Left hindlimb (tissue), 1 donor: ENCODE measurements around the gene TUBB2A.
"Not testable (repeated sequence)": the region's sequence is repeated elsewhere in the genome, so short reads cannot be mapped to it uniquely, and the experiment has no call there.

Experiments
- DNase-seq: peaks from one replicate; pipeline ENCODE4 v3.0.0-alpha.2; 2018

Gene TUBB2A

DNA sequence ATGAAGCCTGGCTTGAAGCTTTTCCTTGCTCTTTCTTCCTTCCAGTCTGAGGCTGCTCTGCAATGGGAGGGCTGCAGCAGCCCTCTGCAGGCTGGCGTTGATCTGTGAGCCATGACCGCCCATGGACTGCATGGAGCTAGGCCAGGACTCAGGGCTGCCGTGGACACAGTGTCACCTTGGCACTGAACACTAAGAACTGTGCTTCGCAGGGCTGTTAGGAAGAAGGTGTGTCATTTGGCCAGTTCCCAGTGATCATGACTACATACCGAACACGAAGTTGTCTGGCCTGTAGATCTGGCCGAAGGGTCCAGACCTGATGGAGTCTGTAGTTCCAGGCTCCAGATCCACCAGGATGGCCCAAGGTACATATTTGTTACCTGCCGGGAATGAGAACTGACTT, 21.3 kb upstream of the TUBB2A start:
- not testable (repeated sequence) for DNase-seq

DNA sequence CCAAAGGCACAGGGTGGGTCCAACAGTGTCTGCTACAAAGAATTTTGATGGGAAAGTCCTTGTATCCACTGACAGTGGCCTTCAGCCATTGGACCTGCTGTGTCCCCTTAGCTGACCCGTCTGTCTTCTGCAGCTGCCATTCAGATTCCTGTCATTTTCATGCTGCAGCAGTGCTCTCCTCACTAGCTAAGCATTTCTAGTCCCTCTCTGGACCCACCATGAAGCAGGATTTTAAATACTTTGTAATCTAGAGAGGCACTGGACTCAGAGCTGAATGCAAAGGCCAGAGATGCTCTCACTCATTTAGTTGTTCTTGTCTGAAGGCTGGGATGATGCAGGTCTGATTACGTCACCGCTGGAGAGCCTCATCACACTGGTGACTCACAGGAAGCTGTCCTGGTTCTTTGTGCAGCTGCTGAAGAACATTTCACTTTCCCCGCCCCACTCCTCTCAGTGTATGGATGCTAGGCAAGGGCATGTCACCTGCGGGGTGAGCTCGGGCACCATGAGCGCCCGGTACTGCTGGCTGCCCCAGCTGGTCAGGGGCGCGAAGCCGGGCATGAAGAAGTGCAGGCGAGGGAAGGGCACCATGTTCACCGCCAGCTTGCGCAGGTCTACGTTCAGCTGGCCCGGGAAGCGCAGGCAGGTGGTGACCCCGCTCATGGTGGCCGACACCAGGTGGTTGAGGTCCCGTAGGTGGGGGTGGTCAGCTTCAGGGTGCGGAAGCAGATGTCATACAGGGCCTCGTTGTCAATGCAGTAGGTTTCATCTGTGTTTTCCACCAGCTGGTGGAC, 19.4 kb upstream of the TUBB2A start:
- no peak for DNase-seq

DNA sequence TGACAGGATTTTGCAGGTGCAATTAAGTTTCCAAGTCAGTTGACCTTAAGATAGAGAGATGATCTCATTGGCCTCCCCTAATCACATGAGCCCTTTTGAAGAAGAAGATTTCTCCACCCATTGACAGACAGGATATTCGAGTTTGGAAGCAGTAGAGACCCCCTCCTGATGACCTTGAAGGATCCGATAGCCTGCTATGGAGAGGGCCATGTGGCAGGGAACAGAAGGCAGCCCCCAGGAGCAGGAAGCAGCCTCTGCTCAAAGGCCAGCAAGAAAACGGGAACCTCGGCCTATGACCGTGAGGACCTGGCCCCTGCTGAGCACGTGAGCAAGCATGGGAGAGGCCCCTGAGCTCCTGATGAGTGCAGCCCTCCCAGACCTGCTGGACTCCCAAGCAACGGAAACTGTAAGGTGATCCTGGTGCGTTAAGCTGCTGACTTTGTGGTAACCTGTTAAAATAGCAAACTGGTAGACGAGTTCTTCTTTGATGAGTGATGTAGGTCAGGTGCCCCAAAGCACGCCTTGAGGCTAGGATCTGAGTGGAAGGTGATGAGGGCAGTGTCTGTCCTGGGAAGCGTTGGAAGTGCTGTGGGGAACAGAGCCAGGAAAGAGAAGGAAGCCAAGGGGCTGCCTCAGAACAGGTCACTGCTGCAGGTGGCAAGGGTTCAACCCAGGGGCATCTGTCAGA, 18.5 kb upstream of the TUBB2A start:
- DNase-seq: no peak

DNA sequence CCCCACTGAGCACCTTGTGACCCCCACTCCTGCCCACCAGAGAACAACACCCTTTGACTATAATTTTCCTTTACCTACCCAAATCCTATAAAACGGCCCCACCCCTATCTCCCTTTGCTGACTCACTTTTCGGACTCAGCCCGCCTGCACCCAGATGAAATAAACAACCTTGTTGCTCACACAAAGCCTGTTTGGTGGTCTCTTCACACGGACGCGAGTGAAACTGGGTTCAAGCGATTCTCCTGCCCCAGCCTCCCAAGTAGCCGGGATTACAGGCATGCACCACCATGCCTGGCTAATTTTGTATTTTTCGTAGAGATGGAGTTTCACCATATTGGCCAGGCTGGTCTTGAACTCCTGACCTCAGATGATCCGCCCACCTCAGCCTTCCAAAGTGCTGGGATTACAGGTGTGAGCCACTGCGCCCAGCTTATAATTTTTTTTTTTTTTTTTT, 16.3 kb upstream of the TUBB2A start:
- not testable (repeated sequence) for DNase-seq

DNA sequence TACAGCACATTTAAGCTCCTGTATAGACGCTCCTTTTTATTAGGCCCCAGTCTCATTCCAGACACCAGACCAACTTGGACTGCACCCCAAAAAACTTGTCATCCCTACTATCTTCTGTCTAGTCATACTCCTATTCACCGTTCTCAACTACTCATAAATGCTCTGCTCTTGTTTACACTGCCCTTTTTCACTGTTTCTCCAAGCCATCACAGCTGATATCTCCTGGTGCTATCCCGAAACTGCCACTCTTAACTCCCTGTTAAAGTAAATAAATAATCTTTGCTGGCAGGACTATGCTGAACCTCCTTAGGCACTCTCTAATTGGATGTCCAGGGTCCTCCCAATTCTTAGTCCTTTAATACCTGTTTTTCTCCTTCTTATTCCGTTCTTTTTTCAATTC, 15.4 kb upstream of the TUBB2A start:
- not testable (repeated sequence) for DNase-seq

DNA sequence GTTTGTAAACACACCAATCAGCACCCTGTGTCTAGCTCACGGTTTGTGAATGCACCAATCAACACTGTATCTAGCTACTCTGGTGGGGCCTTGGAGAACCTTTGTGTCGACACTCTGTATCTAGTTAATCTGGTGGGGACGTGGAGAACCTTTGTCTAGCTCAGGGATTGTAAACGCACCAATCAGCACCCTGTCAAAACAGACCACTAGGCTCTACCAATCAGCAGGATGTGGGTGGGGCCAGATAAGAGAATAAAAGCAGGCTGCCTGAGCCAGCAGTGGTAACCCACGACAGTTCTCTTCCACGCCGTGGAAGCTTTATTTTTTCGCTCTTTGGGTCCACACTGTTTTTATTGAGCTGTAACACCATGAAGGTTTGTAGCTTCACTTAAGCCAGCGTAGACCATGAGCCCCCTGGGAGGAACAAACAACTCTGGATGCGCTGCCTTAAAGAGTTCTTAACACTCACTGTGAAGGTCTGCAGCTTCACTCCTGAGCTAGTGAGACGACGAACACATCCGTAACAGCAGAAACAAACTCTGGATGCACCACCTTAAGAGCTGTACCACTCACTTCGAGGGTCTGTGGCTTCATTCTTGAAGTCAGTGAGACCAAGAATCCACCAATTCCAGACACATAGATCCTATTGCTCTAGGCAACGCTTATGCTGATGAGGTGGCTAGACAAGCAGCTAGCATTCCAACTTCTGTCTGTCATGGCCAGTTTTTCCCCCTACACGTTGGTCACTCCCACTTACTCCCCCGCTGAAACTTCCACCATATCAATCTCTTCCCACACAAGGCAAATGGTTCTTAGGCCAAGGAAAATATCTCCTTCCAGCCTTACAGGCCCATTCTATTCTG, 14.2 kb upstream of the TUBB2A start:
- DNase-seq: not testable (repeated sequence)

DNA sequence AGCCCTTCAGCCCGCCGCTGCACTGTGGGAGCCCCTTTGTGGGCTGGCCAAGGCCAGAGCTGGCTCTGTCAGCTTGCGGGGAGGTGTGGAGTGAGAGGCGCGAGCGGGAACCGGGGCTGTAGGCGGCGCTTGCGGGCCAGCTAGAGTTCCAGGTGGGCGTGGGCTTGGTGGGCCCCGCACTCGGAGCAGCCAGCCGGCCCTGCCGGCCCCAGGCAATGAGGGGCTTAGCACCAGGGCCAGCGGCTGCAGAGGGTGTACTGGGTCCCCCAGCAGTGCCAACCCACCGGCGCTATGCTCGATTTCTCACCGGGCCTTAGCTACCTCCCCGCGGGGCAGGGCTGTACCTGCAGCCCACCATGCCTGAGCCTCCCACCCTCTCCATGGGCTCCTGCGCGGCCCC, 13.3 kb upstream of the TUBB2A start:
- not testable (repeated sequence) for DNase-seq

DNA sequence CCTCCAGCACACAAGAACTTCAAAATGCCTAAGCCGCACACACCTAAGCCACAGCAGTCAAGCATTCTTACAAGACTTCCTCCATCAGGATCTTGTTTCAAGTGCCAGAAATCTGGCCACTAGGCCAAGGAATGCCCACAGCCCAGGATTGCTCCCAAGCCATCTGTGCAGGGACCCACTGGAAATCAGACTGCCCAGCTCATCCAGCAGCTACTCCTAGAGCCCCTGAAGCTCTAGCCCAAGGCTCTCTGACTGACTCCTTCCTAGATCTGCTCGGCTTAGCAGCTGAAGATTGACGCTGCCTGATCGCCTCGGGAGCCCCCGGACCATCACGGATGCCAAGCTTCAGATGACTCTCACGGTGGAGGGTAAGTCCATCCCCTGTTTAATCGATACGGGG, 10.7 kb upstream of the TUBB2A start:
- not testable (repeated sequence) for DNase-seq

DNA sequence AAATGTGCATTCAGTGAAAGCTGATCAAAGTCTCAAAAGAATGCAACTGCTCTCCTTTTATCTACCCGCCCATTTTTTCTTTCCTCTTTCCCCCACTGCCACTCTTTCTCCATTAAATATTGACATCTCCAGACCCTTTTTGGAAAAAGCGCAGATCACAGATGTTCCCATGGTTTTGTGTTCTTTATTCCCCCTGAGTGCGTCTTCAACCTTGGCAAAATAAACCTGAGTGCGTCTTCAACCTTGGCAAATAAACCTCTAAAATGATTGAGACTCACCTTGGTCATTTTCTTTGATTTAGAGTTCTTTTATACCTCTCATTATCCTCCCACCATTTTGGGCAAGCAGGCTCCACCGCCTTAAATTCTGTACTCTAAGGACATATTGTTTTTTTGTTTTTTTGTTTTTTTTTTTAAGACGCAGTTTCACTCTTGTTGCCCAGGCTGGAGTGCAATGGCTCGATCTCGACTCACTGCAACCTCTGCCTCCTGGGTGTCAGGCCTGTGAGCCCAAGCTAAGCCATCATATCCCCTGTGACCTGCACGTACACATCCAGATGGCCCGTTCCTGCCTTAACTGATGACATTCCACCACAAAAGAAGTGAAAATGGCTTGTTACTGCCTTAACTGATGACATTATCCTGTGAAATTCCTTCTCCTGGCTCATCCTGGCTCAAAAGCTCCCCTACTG, 9.3 kb upstream of the TUBB2A start:
- not testable (repeated sequence) for DNase-seq

DNA sequence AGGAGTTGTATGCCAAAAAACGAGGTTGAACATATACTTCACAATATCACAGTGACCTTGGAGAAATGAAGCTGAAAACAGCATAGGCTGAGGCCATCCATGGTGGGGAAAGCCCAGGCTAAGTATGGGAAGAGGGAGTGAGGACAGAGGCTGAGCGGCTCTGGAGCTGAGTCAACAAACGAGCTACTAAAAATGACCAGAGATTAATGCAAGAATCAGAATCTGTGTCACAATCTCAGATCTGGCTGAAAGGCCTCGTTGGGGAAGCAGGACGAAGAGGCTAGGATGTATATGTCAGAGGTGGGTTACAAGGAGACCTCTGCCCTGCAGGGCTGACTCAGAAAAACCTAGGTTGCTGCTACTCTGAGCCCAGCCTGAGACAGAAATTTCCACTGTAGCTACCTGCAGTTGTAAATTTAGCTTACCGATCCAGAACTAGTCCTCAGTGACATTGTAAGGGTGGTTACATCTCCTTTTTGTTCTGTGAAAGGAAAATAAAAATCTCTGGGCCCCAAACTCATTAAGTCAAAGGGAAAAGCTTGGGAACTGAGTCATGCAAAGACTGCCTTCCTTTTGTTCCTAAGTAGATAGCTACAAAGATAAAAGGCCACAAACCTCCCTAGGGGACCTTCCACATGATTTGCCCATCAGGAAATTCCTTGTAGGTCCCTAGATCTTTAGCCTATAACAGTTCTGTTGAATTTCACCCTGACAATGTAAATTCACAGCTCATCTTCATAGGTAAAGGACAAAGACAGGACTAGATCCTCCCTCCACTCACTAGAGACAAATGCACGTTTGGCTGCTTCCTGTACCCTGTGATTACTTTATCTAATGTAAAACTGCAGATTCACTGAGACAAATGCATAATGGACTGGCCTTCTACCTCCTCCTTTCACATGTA, 8.5 kb upstream of the TUBB2A start:
- no peak for DNase-seq

DNA sequence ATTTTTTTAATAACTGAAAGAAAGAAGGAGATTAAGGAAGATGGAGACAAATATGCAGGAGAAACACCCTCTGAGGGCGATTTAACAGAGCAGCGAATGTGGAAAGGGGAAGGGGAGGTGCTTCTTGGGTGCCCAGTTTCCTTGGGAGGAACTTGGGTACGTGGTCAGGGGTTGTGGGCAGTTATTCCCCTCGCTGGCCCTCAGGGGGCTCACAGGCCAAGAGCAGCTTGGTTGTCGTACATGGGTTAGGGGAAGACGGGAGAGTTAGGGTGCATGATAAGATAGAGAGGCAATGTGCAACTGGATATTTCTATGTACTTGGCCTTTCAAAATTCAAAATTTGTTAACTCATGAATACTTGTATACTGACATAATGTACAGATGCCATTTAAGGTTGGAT, 7.0 kb upstream of the TUBB2A start:
- DNase-seq: no peak

DNA sequence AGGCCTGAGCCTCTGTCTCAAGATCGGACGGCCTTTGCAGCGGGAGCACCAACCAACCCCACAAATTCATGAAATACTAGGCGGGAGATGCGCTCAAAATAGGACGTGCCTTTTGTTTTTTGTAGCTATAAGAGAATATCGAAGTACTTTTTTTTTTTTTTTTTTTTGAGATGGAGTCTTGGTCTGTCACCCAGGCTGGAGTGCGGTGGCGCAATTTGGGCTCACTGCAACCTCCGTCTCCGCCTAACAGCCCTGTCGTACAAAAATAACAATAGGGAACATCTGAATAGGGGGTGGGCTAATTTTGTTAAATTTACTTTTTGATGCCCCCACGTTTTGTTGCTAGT, 5.9 kb upstream of the TUBB2A start:
- no peak for DNase-seq

DNA sequence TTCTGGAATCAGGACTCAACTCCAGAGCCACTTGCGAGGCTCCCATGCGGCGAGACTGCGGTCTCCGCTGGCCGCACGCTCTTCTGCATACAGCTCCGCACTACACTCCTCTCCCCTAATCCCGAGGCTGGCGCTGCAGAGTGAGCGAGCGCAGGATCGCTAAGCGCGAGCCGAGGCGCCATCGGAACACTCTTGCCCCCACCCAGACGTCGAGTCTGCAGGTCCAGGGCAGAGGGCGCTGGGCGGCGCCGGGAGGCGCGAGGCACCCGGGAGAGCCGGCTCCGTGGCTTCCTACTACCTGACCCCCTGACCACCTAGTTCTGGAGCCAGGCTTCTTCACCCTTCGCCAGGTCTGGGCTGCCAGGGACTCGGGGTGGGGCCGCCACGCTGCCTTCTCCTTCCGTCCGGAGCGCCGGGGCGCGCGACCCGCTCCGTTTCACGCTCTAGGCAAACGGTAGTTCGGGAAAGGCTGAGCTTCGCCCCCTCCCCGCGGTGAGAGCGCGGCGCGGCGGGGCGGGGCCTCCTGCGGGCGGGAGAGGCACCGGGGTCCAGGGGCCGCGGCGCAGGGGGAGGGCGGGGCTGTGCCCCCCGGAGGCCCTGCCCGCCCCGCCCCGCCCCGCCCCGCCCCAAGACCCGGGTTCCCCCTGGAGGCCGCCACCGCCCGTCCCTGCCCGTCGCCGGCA, 5.4 kb upstream of the TUBB2A start:
- DNase-seq: peak; percentile 81

DNA sequence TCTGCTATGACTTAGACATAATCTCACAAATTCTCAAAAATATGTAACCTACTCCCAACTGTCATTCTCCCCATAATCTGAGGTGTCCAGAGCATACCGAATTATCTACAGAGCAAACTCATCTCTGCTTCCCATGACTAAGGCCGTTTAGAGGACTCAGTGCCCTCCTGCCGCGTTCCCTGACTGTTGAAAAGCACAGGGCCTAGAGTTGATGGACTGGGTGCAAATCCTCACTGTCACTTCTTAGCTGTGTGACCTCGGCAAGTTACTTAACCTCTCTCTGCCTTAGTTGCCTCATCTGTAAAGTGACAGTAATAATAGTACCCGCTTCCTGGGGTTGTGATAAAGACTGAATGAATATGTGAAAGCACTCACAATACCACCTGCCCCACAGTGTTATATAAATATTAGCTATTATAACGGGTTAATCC, 4.7 kb upstream of the TUBB2A start:
- DNase-seq: no peak

DNA sequence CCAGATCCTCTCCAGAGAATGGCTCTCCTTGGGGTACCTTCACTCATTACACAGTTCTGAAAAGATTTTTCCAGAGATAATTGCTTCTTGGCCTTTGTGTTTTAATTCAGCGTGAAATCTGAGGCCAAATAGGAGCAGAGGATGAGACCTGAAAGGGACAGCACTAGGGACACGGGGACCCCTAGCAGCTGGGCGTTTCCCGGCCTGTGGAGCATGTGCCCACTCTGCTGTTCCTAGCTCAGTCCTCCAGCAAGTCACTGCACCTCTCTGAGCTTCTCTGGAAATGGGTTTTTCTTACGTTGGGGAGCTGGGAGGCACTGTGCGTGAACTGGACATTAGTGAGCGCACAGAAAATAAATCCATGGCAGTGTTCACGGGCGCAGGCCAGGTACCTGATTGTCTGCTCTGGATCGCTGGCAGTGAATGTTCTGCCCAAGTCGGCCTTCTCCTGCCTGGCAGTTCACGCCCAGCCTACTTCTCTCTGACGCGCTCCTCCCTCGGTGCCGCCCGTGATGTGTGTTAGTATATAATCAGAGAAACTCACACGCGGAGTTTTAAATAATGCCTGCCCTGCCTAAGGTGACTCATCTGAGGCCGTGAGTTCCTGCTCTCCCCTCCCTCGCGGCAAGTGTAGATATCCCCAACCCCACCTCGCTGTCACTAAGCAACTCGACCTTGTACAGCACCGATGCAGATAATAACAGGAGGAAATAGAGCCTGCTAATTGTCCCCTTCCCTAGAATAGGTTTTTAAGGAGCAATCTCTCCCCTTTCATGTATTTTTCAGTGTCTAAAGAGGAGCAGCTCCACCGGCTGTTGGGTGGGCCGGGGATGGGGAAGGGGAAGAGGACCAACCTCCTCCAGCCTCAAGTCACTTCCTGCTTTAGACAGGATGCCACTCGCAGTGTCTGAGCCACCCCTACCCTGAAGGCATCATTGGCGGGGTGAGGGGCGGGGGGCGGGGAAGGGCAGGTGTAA, 2.7 kb upstream of the TUBB2A start:
- no peak for DNase-seq

DNA sequence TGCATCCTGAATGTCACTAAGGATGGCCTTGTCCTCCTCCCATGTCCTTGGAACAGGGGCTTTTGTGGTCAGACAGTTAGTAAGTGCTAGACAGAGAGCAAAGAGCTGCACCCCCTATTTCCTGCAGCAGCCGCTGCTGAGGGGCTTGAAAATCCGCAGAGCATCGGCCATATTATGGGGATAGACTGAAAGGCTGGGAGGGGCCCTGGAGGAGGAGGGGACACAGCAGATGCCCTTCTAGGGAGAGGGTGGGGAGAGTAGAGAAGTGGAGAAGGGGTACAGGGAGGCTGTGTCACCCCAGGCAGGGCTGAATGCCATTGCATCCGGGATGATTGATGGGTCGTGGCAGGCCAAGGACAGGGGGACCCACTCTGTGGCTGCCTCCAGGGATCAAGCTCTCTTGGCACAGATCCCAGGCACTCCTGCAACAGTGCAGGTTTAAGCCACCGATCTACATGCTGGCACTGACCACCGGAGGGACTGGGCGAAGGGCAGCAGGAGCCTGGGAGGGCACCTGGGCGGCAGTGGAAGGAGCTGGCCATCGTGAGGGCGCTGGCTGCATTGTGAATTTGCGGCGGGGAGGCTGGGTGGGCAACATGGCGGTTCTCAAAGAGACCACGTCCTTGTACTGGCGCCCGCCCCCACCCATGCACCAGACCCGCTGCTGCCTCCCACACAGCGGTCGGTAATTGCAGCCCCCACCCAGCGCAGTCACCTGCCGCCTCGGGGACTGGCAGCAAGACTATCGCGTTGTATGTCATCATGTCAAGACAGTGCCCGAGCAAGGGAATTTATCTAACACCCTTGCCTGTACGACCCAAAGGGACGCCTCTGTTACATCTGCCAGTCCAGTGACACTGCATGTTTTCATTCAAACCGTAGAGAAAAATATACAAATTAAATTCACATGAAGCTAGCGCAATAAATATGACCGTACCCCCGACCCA, 887 bp downstream of the TUBB2A start:
- peak; percentile 66 for DNase-seq

DNA sequence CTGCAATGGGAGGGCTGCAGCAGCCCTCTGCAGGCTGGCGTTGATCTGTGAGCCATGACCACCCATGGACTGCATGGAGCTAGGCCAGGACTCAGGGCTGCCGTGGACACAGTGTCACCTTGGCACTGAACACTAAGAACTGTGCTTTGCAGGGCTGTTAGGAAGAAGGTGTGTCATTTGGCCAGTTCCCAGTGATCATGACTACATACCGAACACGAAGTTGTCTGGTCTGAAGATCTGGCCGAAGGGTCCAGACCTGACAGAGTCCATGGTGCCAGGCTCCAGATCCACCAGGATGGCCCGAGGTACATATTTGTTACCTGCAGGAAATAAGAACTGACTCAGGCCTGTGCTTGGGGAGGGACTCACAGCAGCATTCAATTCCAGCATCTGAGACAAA, 1.9 kb downstream of the TUBB2A start:
- DNase-seq: not testable (repeated sequence)

DNA sequence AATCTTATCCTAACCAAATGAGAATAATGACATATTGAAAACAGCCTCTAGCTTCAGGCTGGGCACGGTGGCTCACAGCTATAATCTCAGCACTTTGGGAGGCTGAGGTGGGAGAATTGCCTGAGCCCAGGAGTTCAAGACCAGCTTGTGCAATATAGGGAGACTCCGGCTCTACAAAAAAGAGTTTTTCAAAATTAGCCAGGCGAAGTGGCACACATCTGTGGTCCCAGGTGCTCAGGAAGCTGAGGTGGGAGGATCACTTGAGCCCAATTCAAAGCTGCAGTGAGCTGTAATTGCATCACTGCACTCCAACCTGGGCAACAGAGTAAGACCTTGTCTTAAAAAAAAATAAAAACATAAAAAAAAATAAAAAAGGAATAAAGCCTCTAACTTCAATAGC, 4.7 kb downstream of the TUBB2A start:
- DNase-seq: no peak

DNA sequence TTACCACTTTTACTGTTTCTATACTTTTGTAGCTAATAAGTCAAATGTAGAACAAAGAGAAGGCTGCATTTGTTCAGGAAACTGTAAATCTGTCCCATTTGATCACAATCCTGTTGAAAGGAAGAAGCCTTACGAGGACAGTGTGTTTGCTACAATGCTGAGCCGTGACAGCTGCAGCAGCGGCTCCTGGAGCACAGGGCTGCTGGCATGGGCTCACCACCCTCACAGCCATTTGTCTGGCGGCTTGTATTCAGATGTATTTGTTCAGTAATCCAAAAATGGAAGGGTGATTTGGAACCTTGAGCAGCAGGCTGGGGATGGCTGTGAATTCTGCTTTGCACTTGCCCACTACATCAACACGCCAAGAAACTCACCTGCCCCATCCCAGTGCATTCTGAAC, 5.7 kb downstream of the TUBB2A start:
- DNase-seq: no peak
